GDM1 (cell line): Measurements from ENCODE around the gene MINDY4.

Experiments used
- DNase-seq: peaks from one replicate; lab custom pipeline; 2025; lab: John Stamatoyannopoulos, UW

Gene MINDY4

GRCh38 chr7:30855936-30856335 lies 84.7 kb downstream of the MINDY4 start:
- DNase-seq, result no peak

- DNase-seq, result no peak
These were observed 87.4 kb downstream of the MINDY4 start for GRCh38 chr7:30858576-30858975.

- DNase-seq, result no peak
These were observed 88.2 kb downstream of the MINDY4 start for GRCh38 chr7:30859202-30859939.

- DNase-seq, result no peak
These were observed 88.8 kb downstream of the MINDY4 start for GRCh38 chr7:30859940-30860496.

- no peak for DNase-seq
These were observed 90.4 kb downstream of the MINDY4 start for GRCh38 chr7:30861612-30862011.

GRCh38 chr7:30862995-30863705 lies 91.9 kb downstream of the MINDY4 start:
- DNase-seq, result no peak

- DNase-seq, result no peak
These were observed 92.5 kb downstream of the MINDY4 start for GRCh38 chr7:30863706-30864035.

GRCh38 chr7:30864101-30864500 lies 92.9 kb downstream of the MINDY4 start:
- no peak for DNase-seq

- no peak for DNase-seq
These were observed 93.9 kb downstream of the MINDY4 start for GRCh38 chr7:30865076-30865475.

- no peak for DNase-seq
These were observed 94.6 kb downstream of the MINDY4 start for GRCh38 chr7:30865821-30866220.

GRCh38 chr7:30866939-30867338 lies 95.7 kb downstream of the MINDY4 start:
- DNase-seq, result no peak

GRCh38 chr7:30867483-30867882 lies 96.3 kb downstream of the MINDY4 start:
- no peak for DNase-seq

- no peak for DNase-seq
These were observed 98.8 kb downstream of the MINDY4 start for GRCh38 chr7:30869794-30870611.

- DNase-seq, result no peak
These were observed 99.8 kb downstream of the MINDY4 start for GRCh38 chr7:30870821-30871518.

GRCh38 chr7:30871655-30872054 lies 100.4 kb downstream of the MINDY4 start:
- DNase-seq, result no peak

- DNase-seq, result no peak
These were observed 102.0 kb downstream of the MINDY4 start for GRCh38 chr7:30873207-30873606.

- DNase-seq, result no peak
These were observed 102.4 kb downstream of the MINDY4 start for GRCh38 chr7:30873656-30874055.

- DNase-seq, result no peak
These were observed 103.6 kb downstream of the MINDY4 start for GRCh38 chr7:30874656-30875302.

- DNase-seq, result no peak
These were observed 106.0 kb downstream of the MINDY4 start for GRCh38 chr7:30877015-30877769.

GRCh38 chr7:30877993-30878392 lies 106.8 kb downstream of the MINDY4 start:
- DNase-seq, result no peak
